ENCODE results near the gene TBC1D8.
A peak's percentile ranks its signal among the peaks of the same experiment; 100 is the strongest.
"Not testable (repeated sequence)": the region's sequence is repeated elsewhere in the genome, so short reads cannot be mapped to it uniquely, and the experiment has no call there.

TBC1D8 gene

DNA sequence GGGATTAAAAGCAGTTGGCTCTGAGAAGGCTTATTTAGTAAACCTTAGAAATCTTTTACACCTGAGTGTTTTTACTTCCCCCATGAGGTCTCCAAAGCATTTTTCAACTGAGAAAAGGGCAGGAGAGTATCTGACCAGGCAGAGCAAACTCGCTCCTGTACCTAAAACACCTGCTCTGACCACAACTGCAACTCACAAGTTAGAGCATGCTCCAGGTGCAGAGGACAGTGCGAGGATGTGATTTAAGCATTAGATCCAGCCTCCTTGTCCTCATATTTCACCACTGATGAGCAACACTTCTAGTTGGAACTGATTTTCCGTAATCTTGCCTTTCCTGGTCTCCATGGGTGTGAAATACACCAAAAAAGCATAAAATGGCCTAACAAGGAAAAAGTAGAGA, 34.5 kb upstream of the TBC1D8 start:
- Histone ChIP-seq H3K27me3 (ENCODE audit: insufficient read depth, low read depth, severe bottlenecking) (no peaks in the 10 kb centered on the region), H3K4me3 (ENCODE audit: low read depth, low read length) (no peak overlapping the region), H3K27ac (peak overlapping the region; percentile 36; the same call in 1 of the 2 replicates), H3K36me3 (no peaks in the 10 kb centered on the region), H3K9me3 (ENCODE audit: severe bottlenecking) (no peaks in the 10 kb centered on the region)
- DNase-seq = no peak
- TF ChIP-seq, protein P1, sequence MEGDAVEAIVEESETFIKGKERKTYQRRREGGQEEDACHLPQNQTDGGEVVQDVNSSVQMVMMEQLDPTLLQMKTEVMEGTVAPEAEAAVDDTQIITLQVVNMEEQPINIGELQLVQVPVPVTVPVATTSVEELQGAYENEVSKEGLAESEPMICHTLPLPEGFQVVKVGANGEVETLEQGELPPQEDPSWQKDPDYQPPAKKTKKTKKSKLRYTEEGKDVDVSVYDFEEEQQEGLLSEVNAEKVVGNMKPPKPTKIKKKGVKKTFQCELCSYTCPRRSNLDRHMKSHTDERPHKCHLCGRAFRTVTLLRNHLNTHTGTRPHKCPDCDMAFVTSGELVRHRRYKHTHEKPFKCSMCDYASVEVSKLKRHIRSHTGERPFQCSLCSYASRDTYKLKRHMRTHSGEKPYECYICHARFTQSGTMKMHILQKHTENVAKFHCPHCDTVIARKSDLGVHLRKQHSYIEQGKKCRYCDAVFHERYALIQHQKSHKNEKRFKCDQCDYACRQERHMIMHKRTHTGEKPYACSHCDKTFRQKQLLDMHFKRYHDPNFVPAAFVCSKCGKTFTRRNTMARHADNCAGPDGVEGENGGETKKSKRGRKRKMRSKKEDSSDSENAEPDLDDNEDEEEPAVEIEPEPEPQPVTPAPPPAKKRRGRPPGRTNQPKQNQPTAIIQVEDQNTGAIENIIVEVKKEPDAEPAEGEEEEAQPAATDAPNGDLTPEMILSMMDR (IDR thresholded peaks at IDR 0.05; ENCODE audit: low read depth, low read length) = no peak

DNA sequence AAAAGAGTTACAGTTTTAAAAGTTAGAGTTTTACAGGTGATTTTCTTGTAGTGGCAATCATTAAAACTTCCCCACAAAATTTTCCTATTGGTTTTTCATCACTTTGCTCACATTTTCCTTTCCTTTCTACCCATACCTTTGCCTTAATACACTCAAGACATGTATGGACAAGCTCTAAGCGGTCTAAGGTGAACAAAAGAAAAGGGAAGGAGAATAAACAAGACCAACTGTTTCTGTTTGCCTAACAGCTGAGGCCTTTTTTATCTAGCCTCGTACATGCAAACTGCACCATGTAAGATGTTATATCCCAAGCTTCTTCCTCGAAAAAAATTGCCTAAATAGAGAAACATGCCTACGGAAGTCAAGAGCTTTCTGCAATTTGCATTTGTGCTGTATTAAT, 33.9 kb upstream of the TBC1D8 start:
- no peak for DNase-seq
- Histone ChIP-seq H3K27ac (peak overlapping the region; percentile 36; the same call in 1 of the 2 replicates), H3K4me3 (ENCODE audit: low read depth, low read length) (no peak overlapping the region), H3K36me3 (no peaks in the 10 kb centered on the region), H3K9me3 (ENCODE audit: severe bottlenecking) (no peaks in the 10 kb centered on the region), H3K27me3 (ENCODE audit: insufficient read depth, low read depth, severe bottlenecking) (no peaks in the 10 kb centered on the region)
- TF ChIP-seq, protein P1 (IDR thresholded peaks at IDR 0.05; ENCODE audit: low read depth, low read length) = no peak

DNA sequence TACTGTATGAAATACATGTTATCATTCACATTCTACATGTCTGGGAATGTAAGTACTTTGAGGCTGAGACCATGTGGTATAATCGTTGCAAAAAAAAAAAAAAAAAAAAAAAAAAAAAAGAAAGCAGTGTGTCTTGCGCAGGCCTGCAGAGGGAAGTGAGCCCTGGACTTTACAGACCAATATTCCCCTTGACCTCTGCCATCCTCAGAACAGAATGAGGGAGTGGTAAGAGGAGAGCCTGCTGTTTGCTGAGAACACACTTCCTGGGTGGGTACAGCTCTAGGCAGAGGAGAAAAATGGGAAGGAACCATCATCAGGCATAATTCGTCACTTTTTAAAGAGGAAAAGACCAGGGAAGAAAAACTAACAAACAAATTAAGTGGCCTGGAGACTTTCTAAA, 28.8 kb upstream of the TBC1D8 start:
- Histone ChIP-seq H3K27ac (no peak overlapping the region), H3K27me3 (ENCODE audit: insufficient read depth, low read depth, severe bottlenecking) (no peaks in the 10 kb centered on the region), H3K9me3 (ENCODE audit: severe bottlenecking) (no peaks in the 10 kb centered on the region), H3K4me3 (ENCODE audit: low read depth, low read length) (no peak overlapping the region), H3K36me3 (no peaks in the 10 kb centered on the region)
- no peak for DNase-seq
- TF ChIP-seq, protein P1 (IDR thresholded peaks at IDR 0.05; ENCODE audit: low read depth, low read length) = no peak

DNA sequence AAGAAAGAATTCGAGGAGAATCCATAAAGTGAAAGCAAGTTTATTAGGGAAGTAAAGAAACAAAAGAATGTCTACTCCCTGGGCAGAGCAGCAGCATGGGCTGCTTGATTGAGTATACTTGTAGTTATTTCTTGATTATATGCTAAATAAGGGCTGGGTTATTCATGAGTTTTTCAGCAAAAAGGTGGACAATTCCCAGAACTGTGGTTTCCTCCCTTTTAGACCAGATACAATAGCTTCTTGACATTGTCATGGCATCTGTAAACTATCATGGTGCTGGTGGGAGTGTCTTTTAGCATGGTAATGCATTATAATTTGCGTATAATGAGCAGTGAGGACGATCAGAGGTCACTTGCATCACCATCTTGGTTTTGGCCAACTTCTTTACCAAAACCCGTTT, 25.6 kb upstream of the TBC1D8 start:
- DNase-seq = no peak
- TF ChIP-seq, protein P1 (IDR thresholded peaks at IDR 0.05; ENCODE audit: low read depth, low read length) = no peak
- no peak overlapping the region for H3K27ac ChIP-seq
- no peaks in the 10 kb centered on the region for H3K27me3 ChIP-seq (ENCODE audit: insufficient read depth, low read depth, severe bottlenecking)
- peaks cover 3% of the 10 kb centered on the region for H3K9me3 ChIP-seq (ENCODE audit: severe bottlenecking)
- no peak overlapping the region for H3K4me3 ChIP-seq (ENCODE audit: low read depth, low read length)
- H3K36me3 ChIP-seq = no peaks in the 10 kb centered on the region

DNA sequence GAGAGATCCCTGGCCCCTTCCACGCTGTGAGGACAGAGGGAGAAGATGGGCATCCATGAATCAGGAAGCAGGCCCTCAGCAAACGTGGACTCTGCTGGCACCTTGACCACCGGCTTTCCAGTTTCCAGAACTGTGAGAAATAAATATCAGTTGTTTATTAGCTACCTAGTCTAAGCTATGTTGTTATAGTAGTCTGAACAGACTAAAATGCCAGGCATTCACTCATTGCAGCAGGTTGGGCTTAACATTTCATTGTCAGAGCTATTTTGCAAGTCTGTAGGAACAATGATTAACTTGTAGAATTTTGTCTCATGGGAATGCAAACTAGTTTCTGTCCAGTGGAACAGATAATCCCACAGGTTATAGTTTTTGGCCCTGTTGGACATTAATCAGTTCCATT, 24.8 kb upstream of the TBC1D8 start:
- Histone ChIP-seq H3K27ac (no peak overlapping the region), H3K36me3 (no peaks in the 10 kb centered on the region), H3K27me3 (ENCODE audit: insufficient read depth, low read depth, severe bottlenecking) (no peaks in the 10 kb centered on the region), H3K4me3 (ENCODE audit: low read depth, low read length) (no peak overlapping the region), H3K9me3 (ENCODE audit: severe bottlenecking) (peaks cover 3% of the 10 kb centered on the region)
- TF ChIP-seq, protein P1 (IDR thresholded peaks at IDR 0.05; ENCODE audit: low read depth, low read length) = no peak
- no peak for DNase-seq

DNA sequence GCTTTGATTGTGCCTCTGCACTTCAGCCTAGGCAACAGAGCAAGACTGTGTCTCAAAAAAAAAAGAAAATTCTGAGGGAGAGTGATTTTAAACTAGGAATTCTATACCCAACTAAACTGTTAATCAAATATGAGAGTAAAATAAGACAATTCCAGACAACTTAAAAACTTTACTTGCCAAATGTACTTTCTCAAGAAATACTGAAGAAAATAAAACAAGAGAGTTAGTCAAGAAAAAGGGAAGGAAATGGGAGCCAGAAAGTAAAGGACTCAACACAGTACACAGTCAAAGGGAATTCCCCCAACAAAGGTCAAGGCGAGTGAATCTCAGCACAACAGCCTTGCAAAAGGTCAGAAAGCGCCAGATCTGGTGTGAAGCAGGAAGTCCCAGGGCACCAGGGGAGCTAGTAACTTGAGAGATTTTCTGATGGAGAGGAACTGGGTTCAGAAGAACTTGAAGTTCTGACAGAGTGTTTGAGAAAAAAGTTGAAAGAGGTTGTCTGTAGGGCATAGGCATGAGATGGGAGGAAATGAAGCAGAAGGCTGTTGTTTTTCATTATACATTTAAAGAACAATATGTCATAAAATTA, 22.6 kb upstream of the TBC1D8 start:
- no peak overlapping the region for H3K4me3 ChIP-seq (ENCODE audit: low read depth, low read length)
- H3K27ac ChIP-seq = no peak overlapping the region
- no peaks in the 10 kb centered on the region for H3K27me3 ChIP-seq (ENCODE audit: insufficient read depth, low read depth, severe bottlenecking)
- H3K36me3 ChIP-seq = no peaks in the 10 kb centered on the region
- H3K9me3 ChIP-seq (ENCODE audit: severe bottlenecking) = peaks cover 8% of the 10 kb centered on the region
- DNase-seq = no peak
- TF ChIP-seq, protein P1 (IDR thresholded peaks at IDR 0.05; ENCODE audit: low read depth, low read length) = no peak

DNA sequence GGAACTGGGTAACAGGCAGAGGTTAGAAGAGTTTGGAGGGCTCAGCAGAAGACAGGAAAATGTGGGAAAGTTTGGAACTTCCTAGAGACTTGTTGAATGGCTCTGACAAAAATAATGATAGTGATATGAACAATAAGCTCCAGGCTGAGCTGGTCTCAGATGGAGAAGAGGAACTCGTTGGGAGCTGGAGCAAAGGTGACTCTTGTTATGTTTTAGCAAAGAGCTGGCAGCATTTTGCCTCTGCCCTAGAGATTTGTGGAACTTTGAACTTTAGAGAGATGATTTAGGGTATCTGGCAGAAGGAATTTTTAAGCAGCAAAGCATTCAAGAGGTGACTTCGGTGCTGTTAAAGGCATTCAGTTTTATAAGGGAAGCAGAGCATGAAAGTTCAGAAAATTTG, 18.6 kb upstream of the TBC1D8 start:
- H3K27me3 ChIP-seq (ENCODE audit: insufficient read depth, low read depth, severe bottlenecking); DNase-seq; H3K27ac ChIP-seq; H3K4me3 ChIP-seq (ENCODE audit: low read depth, low read length); H3K36me3 ChIP-seq: not testable (repeated sequence)
- H3K9me3 ChIP-seq (ENCODE audit: severe bottlenecking) = peaks cover 15% of the 10 kb centered on the region
